ENCODE data around the gene ARHGAP24.

- no peak for TF ChIP-seq POLR2A (IDR thresholded peaks at IDR 0.05)
- TF ChIP-seq, protein P1, sequence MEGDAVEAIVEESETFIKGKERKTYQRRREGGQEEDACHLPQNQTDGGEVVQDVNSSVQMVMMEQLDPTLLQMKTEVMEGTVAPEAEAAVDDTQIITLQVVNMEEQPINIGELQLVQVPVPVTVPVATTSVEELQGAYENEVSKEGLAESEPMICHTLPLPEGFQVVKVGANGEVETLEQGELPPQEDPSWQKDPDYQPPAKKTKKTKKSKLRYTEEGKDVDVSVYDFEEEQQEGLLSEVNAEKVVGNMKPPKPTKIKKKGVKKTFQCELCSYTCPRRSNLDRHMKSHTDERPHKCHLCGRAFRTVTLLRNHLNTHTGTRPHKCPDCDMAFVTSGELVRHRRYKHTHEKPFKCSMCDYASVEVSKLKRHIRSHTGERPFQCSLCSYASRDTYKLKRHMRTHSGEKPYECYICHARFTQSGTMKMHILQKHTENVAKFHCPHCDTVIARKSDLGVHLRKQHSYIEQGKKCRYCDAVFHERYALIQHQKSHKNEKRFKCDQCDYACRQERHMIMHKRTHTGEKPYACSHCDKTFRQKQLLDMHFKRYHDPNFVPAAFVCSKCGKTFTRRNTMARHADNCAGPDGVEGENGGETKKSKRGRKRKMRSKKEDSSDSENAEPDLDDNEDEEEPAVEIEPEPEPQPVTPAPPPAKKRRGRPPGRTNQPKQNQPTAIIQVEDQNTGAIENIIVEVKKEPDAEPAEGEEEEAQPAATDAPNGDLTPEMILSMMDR (IDR thresholded peaks at IDR 0.05) = no peak
- no peak for TF ChIP-seq EP300 (IDR thresholded peaks at IDR 0.05)
These were observed 105.5 kb downstream of the ARHGAP24 start for GRCh38 chr4:85580489-85580888.
